GM21381 (cell line): ENCODE data around the gene ADGRF5.

Experiments
- ATAC-seq: cut with Tn5 transposase; IDR thresholded peaks from one replicate; pipeline ENCODE4 v1.9.1; 2021; ENCODE audit warnings: mild to moderate bottlenecking, moderate library complexity; ENCODE audit not compliant: unreplicated experiment

Gene ADGRF5

GRCh38 chr6:46933751-46934150 lies 12.0 kb upstream of the ADGRF5 start:
- ATAC-seq: no peak

- ATAC-seq: no peak
Observed at GRCh38 chr6:46932526-46933319, 11.0 kb upstream of the ADGRF5 start.

- ATAC-seq: no peak
Observed at GRCh38 chr6:46931416-46931815, 9.7 kb upstream of the ADGRF5 start.

GRCh38 chr6:46930331-46930730 lies 8.6 kb upstream of the ADGRF5 start:
- ATAC-seq: no peak

- no peak for ATAC-seq
Observed at GRCh38 chr6:46927066-46927465, 5.3 kb upstream of the ADGRF5 start.

GRCh38 chr6:46926481-46926880 lies 4.7 kb upstream of the ADGRF5 start:
- no peak for ATAC-seq

- ATAC-seq: no peak
Observed at GRCh38 chr6:46925563-46926253, 4.0 kb upstream of the ADGRF5 start.

- ATAC-seq: no peak
Observed at GRCh38 chr6:46923476-46923875, 1.7 kb upstream of the ADGRF5 start.

- ATAC-seq: no peak
Observed at GRCh38 chr6:46921059-46921458, 679 bp downstream of the ADGRF5 start.

- ATAC-seq: no peak
Observed at GRCh38 chr6:46918806-46919205, 2.9 kb downstream of the ADGRF5 start.

- no peak for ATAC-seq
Observed at GRCh38 chr6:46917002-46917545, 4.7 kb downstream of the ADGRF5 start.

GRCh38 chr6:46915866-46916265 lies 5.9 kb downstream of the ADGRF5 start:
- no peak for ATAC-seq

GRCh38 chr6:46915380-46915779 lies 6.4 kb downstream of the ADGRF5 start:
- no peak for ATAC-seq

GRCh38 chr6:46914279-46914810 lies 7.4 kb downstream of the ADGRF5 start:
- no peak for ATAC-seq

GRCh38 chr6:46909371-46909770 lies 12.4 kb downstream of the ADGRF5 start:
- ATAC-seq: no peak

- ATAC-seq: no peak
Observed at GRCh38 chr6:46906776-46907175, 15.0 kb downstream of the ADGRF5 start.

- ATAC-seq: no peak
Observed at GRCh38 chr6:46904117-46904516, 17.6 kb downstream of the ADGRF5 start.

GRCh38 chr6:46903175-46903574 lies 18.6 kb downstream of the ADGRF5 start:
- ATAC-seq: no peak

GRCh38 chr6:46901882-46902314 lies 19.8 kb downstream of the ADGRF5 start:
- ATAC-seq: no peak

GRCh38 chr6:46900266-46900665 lies 21.5 kb downstream of the ADGRF5 start:
- ATAC-seq: no peak

GRCh38 chr6:46899659-46900058 lies 22.1 kb downstream of the ADGRF5 start:
- no peak for ATAC-seq

- no peak for ATAC-seq
Observed at GRCh38 chr6:46898006-46898405, 23.7 kb downstream of the ADGRF5 start.
